ENCODE results near the gene NAT16. TPM values are rescaled to one million over a fixed set of nuclear protein-coding genes. Genes with fewer than 3 reads are reported as not detected.

NAT16 gene
- total and polyA plus RNA-seq, 2 experiments from 2014 or later = 0.21 to 0.31 TPM

DNA sequence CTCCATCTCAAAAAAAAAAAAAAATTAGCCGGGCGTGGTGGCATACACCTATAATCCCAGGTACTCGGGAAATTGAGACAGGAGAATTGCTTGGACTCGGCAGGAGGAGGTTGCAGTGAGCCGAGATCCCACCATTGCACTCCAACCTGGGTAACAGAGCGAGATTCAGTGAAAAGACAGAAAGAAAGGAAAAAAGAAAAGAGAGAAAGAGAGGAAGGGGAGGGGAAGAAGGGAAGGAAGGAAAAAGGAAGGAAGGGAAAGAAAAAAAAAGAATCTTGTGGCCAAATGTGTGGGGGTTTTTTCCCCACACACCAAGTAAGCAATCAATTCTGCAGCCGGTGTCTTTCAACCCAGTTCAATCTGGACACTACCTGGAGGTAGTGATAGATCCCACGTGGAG is 9.0 kb upstream of the NAT16 start (continued):
- no peak for TF ChIP-seq REST (IDR thresholded peaks at IDR 0.05; ENCODE audit: unreplicated experiment)

- ATAC-seq (no peak), DNase-seq (ENCODE audit: low spot score) (no peak)
- peaks cover 6% of the 10 kb centered on the region for H3K4me1 Mint-ChIP-seq
- no peak overlapping the region for H3K4me2 ChIP-seq
- no peak overlapping the region for H3K4me3 Mint-ChIP-seq
- H3K27me3 Mint-ChIP-seq (ENCODE audit: insufficient read depth, low read depth, poor library complexity) = peaks cover 12% of the 10 kb centered on the region
- H3K27ac Mint-ChIP-seq = no peak overlapping the region
- H3K9me2 ChIP-seq (ENCODE audit: insufficient read depth) = no peaks in the 10 kb centered on the region
- H2AFZ ChIP-seq = no peak overlapping the region
- no peaks in the 10 kb centered on the region for H3K79me2 ChIP-seq (replicated peaks; ENCODE audit: insufficient read depth)
- H3K9me3 Mint-ChIP-seq = no peaks in the 10 kb centered on the region
- 0 out of 2 replicates have a peak, but pooled peaks cover 4% of the 10 kb centered on the region for H3F3A ChIP-seq (replicated peaks; ENCODE audit: low read depth)
- H3K36me3 Mint-ChIP-seq (ENCODE audit: low read depth) = no peaks in the 10 kb centered on the region
- H3K27me3 ChIP-seq (ENCODE audit: insufficient read depth) = no peaks in the 10 kb centered on the region
- H3K4me1 ChIP-seq (ENCODE audit: insufficient read depth) = no peaks in the 10 kb centered on the region
- no peak overlapping the region for H3K27ac ChIP-seq (ENCODE audit: low read depth)
- H4K20me1 ChIP-seq (replicated peaks; ENCODE audit: insufficient read depth) = no peaks in the 10 kb centered on the region
- H3K4me3 ChIP-seq = no peak overlapping the region
- no peaks in the 10 kb centered on the region for H3K36me3 ChIP-seq (ENCODE audit: insufficient read depth)
- no peak for TF ChIP-seq ETS1 (IDR thresholded peaks at IDR 0.05)
- TF ChIP-seq EZH2phosphoT487 (IDR thresholded peaks at IDR 0.05; ENCODE audit: unreplicated experiment) = no peak
- TF ChIP-seq EZH2 (IDR thresholded peaks at IDR 0.05; ENCODE audit: low read depth, unreplicated experiment) = no peak
- TF ChIP-seq ZNF331 (CRISPR knock-in tag; IDR thresholded peaks at IDR 0.05; ENCODE audit: low read depth) = no peak
- TF ChIP-seq, protein P1, sequence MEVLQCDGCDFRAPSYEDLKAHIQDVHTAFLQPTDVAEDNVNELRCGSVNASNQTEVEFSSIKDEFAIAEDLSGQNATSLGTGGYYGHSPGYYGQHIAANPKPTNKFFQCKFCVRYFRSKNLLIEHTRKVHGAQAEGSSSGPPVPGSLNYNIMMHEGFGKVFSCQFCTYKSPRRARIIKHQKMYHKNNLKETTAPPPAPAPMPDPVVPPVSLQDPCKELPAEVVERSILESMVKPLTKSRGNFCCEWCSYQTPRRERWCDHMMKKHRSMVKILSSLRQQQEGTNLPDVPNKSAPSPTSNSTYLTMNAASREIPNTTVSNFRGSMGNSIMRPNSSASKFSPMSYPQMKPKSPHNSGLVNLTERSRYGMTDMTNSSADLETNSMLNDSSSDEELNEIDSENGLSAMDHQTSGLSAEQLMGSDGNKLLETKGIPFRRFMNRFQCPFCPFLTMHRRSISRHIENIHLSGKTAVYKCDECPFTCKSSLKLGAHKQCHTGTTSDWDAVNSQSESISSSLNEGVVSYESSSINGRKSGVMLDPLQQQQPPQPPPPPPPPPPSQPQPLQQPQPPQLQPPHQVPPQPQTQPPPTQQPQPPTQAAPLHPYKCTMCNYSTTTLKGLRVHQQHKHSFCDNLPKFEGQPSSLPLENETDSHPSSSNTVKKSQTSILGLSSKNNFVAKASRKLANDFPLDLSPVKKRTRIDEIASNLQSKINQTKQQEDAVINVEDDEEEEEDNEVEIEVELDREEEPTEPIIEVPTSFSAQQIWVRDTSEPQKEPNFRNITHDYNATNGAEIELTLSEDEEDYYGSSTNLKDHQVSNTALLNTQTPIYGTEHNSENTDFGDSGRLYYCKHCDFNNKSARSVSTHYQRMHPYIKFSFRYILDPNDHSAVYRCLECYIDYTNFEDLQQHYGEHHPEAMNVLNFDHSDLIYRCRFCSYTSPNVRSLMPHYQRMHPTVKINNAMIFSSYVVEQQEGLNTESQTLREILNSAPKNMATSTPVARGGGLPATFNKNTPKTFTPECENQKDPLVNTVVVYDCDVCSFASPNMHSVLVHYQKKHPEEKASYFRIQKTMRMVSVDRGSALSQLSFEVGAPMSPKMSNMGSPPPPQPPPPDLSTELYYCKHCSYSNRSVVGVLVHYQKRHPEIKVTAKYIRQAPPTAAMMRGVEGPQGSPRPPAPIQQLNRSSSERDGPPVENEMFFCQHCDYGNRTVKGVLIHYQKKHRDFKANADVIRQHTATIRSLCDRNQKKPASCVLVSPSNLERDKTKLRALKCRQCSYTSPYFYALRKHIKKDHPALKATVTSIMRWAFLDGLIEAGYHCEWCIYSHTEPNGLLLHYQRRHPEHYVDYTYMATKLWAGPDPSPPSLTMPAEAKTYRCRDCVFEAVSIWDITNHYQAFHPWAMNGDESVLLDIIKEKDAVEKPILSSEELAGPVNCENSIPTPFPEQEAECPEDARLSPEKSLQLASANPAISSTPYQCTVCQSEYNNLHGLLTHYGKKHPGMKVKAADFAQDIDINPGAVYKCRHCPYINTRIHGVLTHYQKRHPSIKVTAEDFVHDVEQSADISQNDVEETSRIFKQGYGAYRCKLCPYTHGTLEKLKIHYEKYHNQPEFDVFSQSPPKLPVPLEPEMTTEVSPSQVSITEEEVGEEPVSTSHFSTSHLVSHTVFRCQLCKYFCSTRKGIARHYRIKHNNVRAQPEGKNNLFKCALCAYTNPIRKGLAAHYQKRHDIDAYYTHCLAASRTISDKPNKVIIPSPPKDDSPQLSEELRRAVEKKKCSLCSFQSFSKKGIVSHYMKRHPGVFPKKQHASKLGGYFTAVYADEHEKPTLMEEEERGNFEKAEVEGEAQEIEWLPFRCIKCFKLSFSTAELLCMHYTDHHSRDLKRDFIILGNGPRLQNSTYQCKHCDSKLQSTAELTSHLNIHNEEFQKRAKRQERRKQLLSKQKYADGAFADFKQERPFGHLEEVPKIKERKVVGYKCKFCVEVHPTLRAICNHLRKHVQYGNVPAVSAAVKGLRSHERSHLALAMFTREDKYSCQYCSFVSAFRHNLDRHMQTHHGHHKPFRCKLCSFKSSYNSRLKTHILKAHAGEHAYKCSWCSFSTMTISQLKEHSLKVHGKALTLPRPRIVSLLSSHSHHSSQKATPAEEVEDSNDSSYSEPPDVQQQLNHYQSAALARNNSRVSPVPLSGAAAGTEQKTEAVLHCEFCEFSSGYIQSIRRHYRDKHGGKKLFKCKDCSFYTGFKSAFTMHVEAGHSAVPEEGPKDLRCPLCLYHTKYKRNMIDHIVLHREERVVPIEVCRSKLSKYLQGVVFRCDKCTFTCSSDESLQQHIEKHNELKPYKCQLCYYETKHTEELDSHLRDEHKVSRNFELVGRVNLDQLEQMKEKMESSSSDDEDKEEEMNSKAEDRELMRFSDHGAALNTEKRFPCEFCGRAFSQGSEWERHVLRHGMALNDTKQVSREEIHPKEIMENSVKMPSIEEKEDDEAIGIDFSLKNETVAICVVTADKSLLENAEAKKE (CRISPR knock-in tag; IDR thresholded peaks at IDR 0.05) = no peak
- TF ChIP-seq ZNF114 (CRISPR knock-in tag; IDR thresholded peaks at IDR 0.05) = no peak
- no peak for TF ChIP-seq CREB1 (CRISPR knock-in tag; IDR thresholded peaks at IDR 0.05; ENCODE audit: low read depth)
- TF ChIP-seq CTCF (conservative IDR thresholded peaks at IDR 0.05; ENCODE audit: low read depth in 2 of 2) = no peak
- no peak for TF ChIP-seq POLR2AphosphoS5 (IDR thresholded peaks at IDR 0.05; ENCODE audit: low read depth)
- TF ChIP-seq STAT1 (IDR thresholded peaks at IDR 0.05; ENCODE audit: unreplicated experiment) = no peak
- TF ChIP-seq NANOG (IDR thresholded peaks at IDR 0.05; ENCODE audit: borderline replicate concordance) = no peak
- TF ChIP-seq JUNB (IDR thresholded peaks at IDR 0.05; ENCODE audit: unreplicated experiment) = no peak
Measured at GRCh38 chr7:101186844-101187428, 6.8 kb upstream of the NAT16 start.
